Body of pancreas (tissue), 4 donors: Measurements from ENCODE around the gene UBAP2L. TPM values are rescaled to one million over a fixed set of nuclear protein-coding genes. Genes with fewer than 3 reads are reported as not detected.
A peak's percentile ranks its signal among the peaks of the same experiment; 100 is the strongest.
"Not testable (repeated sequence)": the region's sequence is repeated elsewhere in the genome, so short reads cannot be mapped to it uniquely, and the experiment has no call there.

ENCODE experiments used
- ATAC-seq: fragments of 150-250 bp; one replicate; pipeline ENCODE4 v1.9.1; 2016
- DNase-seq, 4 donors: peaks; one replicate each; pipeline ENCODE4 v3.0.0-alpha.2; 2019
- H3K27ac ChIP-seq, 4 donors: fragments of 200-600 bp; sonication (generic); 1 replicate in 3 of 4; 2 replicates in 1 of 4; pipeline versions ENCODE4 v1.5.1 to v1.6.1; 2016 to 2019; ENCODE audit warnings: mild to moderate bottlenecking in 1 of 4, mixed read lengths in 1 of 4, moderate library complexity in 1 of 4
- H3K27me3 ChIP-seq, 2 donors: fragments of 200-600 bp; sonication (generic); one replicate each; pipeline ENCODE4 v1.6.0; 2016; ENCODE audit warnings: mild to moderate bottlenecking in 1 of 2
- H3K36me3 ChIP-seq, 2 donors: fragments of 200-600 bp; sonication (generic); replicated peaks in 1 of 2; 2 replicates each; pipeline ENCODE4 v1.5.1; 2016; ENCODE audit warnings: low read depth in 2 of 2; ENCODE audit not compliant: insufficient read depth in 1 of 2
- H3K4me1 ChIP-seq: fragments of 200-600 bp; sonication (generic); one replicate; pipeline ENCODE4 v1.6.0; 2016
- H3K4me3 ChIP-seq, 2 donors: fragments of 200-600 bp; sonication (generic); 1 replicate in 1 of 2; 2 replicates in 1 of 2; pipeline ENCODE4 v1.5.1; 2016 to 2019
- H3K9me3 ChIP-seq, 3 donors: fragments of 200-600 bp; sonication (generic); 1 replicate in 2 of 3; 2 replicates in 1 of 3; pipeline ENCODE4 v1.5.1; 2016
- POLR2A ChIP-seq, 3 donors: fragments of 450-650 bp; IDR thresholded peaks; one replicate each; pipeline ENCODE4 v1.6.1; 2016; ENCODE audit warnings: antibody characterized with exemption in 3 of 3, mild to moderate bottlenecking in 2 of 3
- WGBS, 2 donors: methylation state at CpG; one replicate each; pipeline ENCODE4 v1.1.5; 2017; 5-methylcytosine and 5-hydroxymethylcytosine counted together
- intact Hi-C: fragments of 100-400 bp; cut with DNase I; formaldehyde crosslinking; loops from one replicate; pipeline ENCODE4 v1.15.1; 2023
- total RNA-seq, 2 donors: library from RNA; depleted of rRNA; stranded (reverse); fragments of >200 nt; gene quantifications; one replicate each; pipeline ENCODE4 v1.1.0, GENCODE V29; 2016
- TF ChIP-seq, protein P1 (sequence below), 7 experiments: fragments of 450-650 bp in 4 of 7; fragments of 200-600 bp in 3 of 7; sonication (generic) in 3 of 7; IDR thresholded peaks; one replicate each; pipeline ENCODE4 v1.5.1; 2016 to 2019; ENCODE audit warnings: antibody characterized with exemption in 7 of 7

Gene UBAP2L
- total RNA-seq, 2 donors from 2014 or later: 38.1 to 50.1 TPM

- Histone ChIP-seq H3K27me3 (no peaks in the 10 kb centered on the region), H3K4me1 (peaks cover 22% of the 10 kb centered on the region), H3K9me3 (no peaks in the 10 kb centered on the region), H3K36me3 (peaks cover 0 to 7% of the 10 kb centered on the region in 2 donors), H3K4me3 (peak overlapping the region; percentile 42 to 82), H3K27ac (peak overlapping the region; percentile 66 to 84 (median 81))
- intact Hi-C loops: no loop called here
- ATAC-seq (no peak), DNase-seq (no peak)
- WGBS, 2 donors: 33% methylated on average over 13 of the region's 13 CpGs
- TF ChIP-seq, protein P1, sequence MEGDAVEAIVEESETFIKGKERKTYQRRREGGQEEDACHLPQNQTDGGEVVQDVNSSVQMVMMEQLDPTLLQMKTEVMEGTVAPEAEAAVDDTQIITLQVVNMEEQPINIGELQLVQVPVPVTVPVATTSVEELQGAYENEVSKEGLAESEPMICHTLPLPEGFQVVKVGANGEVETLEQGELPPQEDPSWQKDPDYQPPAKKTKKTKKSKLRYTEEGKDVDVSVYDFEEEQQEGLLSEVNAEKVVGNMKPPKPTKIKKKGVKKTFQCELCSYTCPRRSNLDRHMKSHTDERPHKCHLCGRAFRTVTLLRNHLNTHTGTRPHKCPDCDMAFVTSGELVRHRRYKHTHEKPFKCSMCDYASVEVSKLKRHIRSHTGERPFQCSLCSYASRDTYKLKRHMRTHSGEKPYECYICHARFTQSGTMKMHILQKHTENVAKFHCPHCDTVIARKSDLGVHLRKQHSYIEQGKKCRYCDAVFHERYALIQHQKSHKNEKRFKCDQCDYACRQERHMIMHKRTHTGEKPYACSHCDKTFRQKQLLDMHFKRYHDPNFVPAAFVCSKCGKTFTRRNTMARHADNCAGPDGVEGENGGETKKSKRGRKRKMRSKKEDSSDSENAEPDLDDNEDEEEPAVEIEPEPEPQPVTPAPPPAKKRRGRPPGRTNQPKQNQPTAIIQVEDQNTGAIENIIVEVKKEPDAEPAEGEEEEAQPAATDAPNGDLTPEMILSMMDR (IDR thresholded peaks at IDR 0.05): no peak
- no peak for TF ChIP-seq POLR2A (IDR thresholded peaks at IDR 0.05)
Observed at GRCh38 chr1:154272999-154273563, 52.3 kb downstream of the UBAP2L start.

DNA sequence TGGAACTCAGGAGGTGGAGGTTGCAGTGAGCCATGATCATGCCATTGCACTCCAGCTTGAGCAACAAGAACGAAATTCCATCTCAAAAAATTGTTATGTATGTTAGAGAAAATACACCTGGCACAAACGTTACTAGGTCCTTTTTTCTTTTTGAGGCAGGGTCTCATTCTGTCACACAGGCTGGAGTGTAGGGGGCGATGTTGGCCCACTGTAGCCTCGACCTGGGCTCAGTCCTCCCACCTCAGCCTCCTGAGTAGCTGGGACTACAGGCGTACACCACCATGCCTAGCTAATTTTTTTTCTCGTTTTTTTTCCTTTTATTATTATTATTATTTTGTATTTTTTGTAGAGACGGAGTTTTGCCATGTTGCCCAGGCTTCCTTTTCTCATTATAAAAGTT lies 56.0 kb downstream of the UBAP2L start:
- DNase-seq (no peak), ATAC-seq (no peak)
- no peaks in the 10 kb centered on the region for H3K9me3 ChIP-seq
- intact Hi-C loops: no loop called here
- H3K4me3 ChIP-seq: no peak overlapping the region
- no peak overlapping the region for H3K27ac ChIP-seq
- no peaks in the 10 kb centered on the region for H3K36me3 ChIP-seq
- H3K4me1 ChIP-seq: peaks cover 19% of the 10 kb centered on the region
- TF ChIP-seq POLR2A (IDR thresholded peaks at IDR 0.05): no peak
- TF ChIP-seq, protein P1 (IDR thresholded peaks at IDR 0.05): peak in 1 of 7 experiments; percentile 18
- WGBS, 2 donors: 88 to 90% methylated on average over 7 of the region's 7 CpGs
- no peaks in the 10 kb centered on the region for H3K27me3 ChIP-seq

DNA sequence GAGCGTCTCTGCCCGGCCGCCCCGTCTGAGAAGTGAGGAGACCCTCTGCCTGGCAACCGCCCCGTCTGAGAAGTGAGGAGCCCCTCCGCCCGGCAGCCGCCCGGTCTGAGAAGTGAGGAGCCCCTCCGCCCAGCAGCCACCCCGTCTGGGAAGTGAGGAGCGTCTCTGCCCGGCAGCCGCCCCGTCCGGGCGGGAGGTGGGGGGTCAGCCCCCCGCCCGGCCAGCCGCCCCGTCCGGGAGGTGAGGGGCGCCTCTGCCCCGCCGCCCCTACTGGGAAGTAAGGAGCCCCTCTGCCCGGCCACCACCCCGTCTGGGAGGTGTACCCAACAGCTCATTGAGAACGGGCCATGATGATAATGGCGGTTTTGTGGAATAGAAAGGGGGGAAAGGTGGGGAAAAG lies 66.8 kb downstream of the UBAP2L start:
- H3K4me1 ChIP-seq, DNase-seq, ATAC-seq, H3K9me3 ChIP-seq, H3K27me3 ChIP-seq, H3K36me3 ChIP-seq, intact Hi-C loops, H3K27ac ChIP-seq, H3K4me3 ChIP-seq: not testable (repeated sequence)
- 60 to 70% methylated on average over 2 of the region's 30 CpGs for WGBS, 2 donors

- WGBS, 2 donors: 53 to 64% methylated on average over 3 of the region's 3 CpGs
Observed at GRCh38 chr1:154288661-154289060, 67.9 kb downstream of the UBAP2L start.

GRCh38 chr1:154290921-154291320 lies 70.2 kb downstream of the UBAP2L start:
- no peaks in the 10 kb centered on the region for H3K4me1 ChIP-seq
- H3K36me3 ChIP-seq: no peaks in the 10 kb centered on the region
- DNase-seq (no peak), ATAC-seq (no peak)
- H3K9me3 ChIP-seq: peaks cover 0 to 4% (median 0%) of the 10 kb centered on the region in 3 donors
- no peaks in the 10 kb centered on the region for H3K27me3 ChIP-seq
- TF ChIP-seq, protein P1 (IDR thresholded peaks at IDR 0.05): no peak
- TF ChIP-seq POLR2A (IDR thresholded peaks at IDR 0.05): no peak
- WGBS, 2 donors: 67 to 71% methylated on average over 1 of the region's 1 CpG
- intact Hi-C loops: no loop called here
- no peak overlapping the region for H3K4me3 ChIP-seq
- no peak overlapping the region for H3K27ac ChIP-seq

More at GRCh38 chr1:154288661-154289060, 67.9 kb downstream of the UBAP2L start:
- Histone ChIP-seq H3K36me3 (no peaks in the 10 kb centered on the region), H3K27me3 (no peaks in the 10 kb centered on the region), H3K9me3 (no peaks in the 10 kb centered on the region), H3K27ac (no peak overlapping the region), H3K4me1 (no peaks in the 10 kb centered on the region), H3K4me3 (no peak overlapping the region)
- no peak for TF ChIP-seq POLR2A (IDR thresholded peaks at IDR 0.05)
- TF ChIP-seq, protein P1 (IDR thresholded peaks at IDR 0.05): no peak
- ATAC-seq: no peak
- DNase-seq: no peak
- intact Hi-C loops: no loop called here
